ENCODE data around the gene B4GAT1.

Gene B4GAT1

GRCh38 chr11:66347425-66348276 is at the start of gene B4GAT1:
B4GAT1 (minus strand) TSS chr11:66347629; CDS start chr11:66347545, 84 bp downstream.
- H3K4me3 ChIP-seq (IDR thresholded peaks at IDR 0.05; ENCODE audit: insufficient read depth, low read depth, low read length) = no peak within 1 kb of the TSS
- TF ChIP-seq CTCF (conservative IDR thresholded peaks at IDR 0.05; ENCODE audit: low read depth, low read length) = no peak
- peak within 1 kb of the TSS; percentile 78 for H3K4me2 ChIP-seq
- no peaks in the 10 kb centered on the region for H3K27me3 ChIP-seq (ENCODE audit: insufficient read depth, low read depth)
- peaks cover 18% of the 10 kb centered on the region; the same call in 1 of the 2 replicates for H3K79me2 ChIP-seq (ENCODE audit: insufficient read depth, low read depth)
- peaks cover 20% of the 10 kb centered on the region for H3K4me1 ChIP-seq (ENCODE audit: low read depth, poor library complexity, severe bottlenecking)
- peak within 1 kb of the TSS; percentile 92 for H2AFZ ChIP-seq (ENCODE audit: low read depth)
- no peaks in the 10 kb centered on the region; the same call in 1 of the 2 replicates for H3K36me3 ChIP-seq (ENCODE audit: insufficient read depth)
- H3K9ac ChIP-seq = peak within 1 kb of the TSS; percentile 46; the same call in 1 of the 2 replicates
- H4K20me1 ChIP-seq (ENCODE audit: insufficient read depth) = no peaks in the 10 kb centered on the region
- peak within 1 kb of the TSS; percentile 43; the same call in 1 of the 2 replicates for H3K27ac ChIP-seq

- no peaks in the 10 kb centered on the region for H3K36me3 ChIP-seq (ENCODE audit: insufficient read depth)
- H3K4me3 ChIP-seq (IDR thresholded peaks at IDR 0.05; ENCODE audit: insufficient read depth, low read depth, low read length) = no peak overlapping the region
Measured at GRCh38 chr11:66393954-66394353, 46.5 kb upstream of the B4GAT1 start.

DNA sequence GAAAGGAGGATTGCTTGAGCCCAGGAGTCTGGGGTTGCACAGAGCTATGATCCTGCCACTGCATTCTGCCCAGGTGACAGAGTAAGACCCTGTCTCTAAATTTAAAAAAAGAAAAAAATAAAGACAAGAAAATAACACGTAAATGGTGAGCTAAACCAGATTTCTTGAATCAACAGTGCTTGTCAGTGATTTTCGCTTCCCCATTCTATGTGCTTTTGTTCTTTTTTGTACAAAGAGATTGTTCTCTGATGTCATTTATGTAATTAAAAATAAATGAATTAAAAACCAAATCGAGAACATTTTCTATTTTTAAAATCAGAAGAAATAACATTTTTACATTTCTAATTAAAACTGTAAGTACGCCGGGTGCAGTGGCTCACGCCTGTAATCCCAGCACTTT is 43.9 kb upstream of the B4GAT1 start:
- Histone ChIP-seq H3K4me3 (IDR thresholded peaks at IDR 0.05; ENCODE audit: insufficient read depth, low read depth, low read length) (no peak overlapping the region), H3K36me3 (ENCODE audit: insufficient read depth) (no peaks in the 10 kb centered on the region), H3K4me1 (ENCODE audit: low read depth, poor library complexity, severe bottlenecking) (peaks cover 4% of the 10 kb centered on the region), H3K9ac (no peak overlapping the region), H3K27ac (no peak overlapping the region), H4K20me1 (ENCODE audit: insufficient read depth) (no peaks in the 10 kb centered on the region), H2AFZ (ENCODE audit: low read depth) (no peak overlapping the region), H3K4me2 (no peak overlapping the region), H3K27me3 (ENCODE audit: insufficient read depth, low read depth) (peaks cover 32% of the 10 kb centered on the region; the same call in 1 of the 2 replicates), H3K79me2 (ENCODE audit: insufficient read depth, low read depth) (no peaks in the 10 kb centered on the region)
- TF ChIP-seq CTCF (conservative IDR thresholded peaks at IDR 0.05; ENCODE audit: low read depth, low read length) = no peak

More at GRCh38 chr11:66393954-66394353, 46.5 kb upstream of the B4GAT1 start:
- H2AFZ ChIP-seq (ENCODE audit: low read depth) = no peak overlapping the region
- no peak overlapping the region for H3K9ac ChIP-seq
- no peak overlapping the region for H3K4me2 ChIP-seq
- no peaks in the 10 kb centered on the region for H3K79me2 ChIP-seq (ENCODE audit: insufficient read depth, low read depth)
- no peak for TF ChIP-seq CTCF (conservative IDR thresholded peaks at IDR 0.05; ENCODE audit: low read depth, low read length)
- no peaks in the 10 kb centered on the region for H3K4me1 ChIP-seq (ENCODE audit: low read depth, poor library complexity, severe bottlenecking)
- H4K20me1 ChIP-seq (ENCODE audit: insufficient read depth) = no peaks in the 10 kb centered on the region
- H3K27me3 ChIP-seq (ENCODE audit: insufficient read depth, low read depth) = peaks cover 22% of the 10 kb centered on the region; the same call in 1 of the 2 replicates
- H3K27ac ChIP-seq = no peak overlapping the region

DNA sequence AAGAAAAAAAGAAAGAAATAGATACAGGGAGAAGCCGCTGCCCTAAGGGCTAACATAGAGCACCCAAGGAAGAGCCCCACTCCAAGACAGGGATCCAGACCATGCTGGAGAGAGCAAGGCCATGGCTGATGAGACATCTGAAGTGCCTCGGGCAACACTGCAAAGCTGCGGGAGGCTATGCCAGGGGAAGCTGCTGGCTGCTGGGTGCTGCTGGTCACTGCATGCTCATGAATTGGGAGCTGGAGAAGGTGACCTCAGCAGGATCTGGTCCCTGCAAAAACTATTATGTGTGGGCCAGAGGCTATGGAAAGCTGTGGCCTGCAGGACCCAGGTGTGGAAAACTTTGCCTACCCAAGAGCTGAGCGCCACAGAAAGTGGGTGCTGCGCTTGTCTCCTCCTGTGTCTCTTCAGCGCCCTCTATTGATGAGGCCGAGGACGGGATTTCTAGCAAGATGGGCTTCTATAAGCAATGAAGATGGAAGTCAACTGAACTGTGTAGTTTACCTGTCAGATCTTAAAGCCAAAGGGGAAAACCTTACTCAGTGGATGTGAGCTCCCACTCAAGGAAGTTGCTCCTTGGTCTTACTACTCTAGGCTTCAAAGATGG is 41.5 kb upstream of the B4GAT1 start:
- no peak overlapping the region for H3K9ac ChIP-seq
- H3K36me3 ChIP-seq (ENCODE audit: insufficient read depth) = no peaks in the 10 kb centered on the region
- no peaks in the 10 kb centered on the region for H4K20me1 ChIP-seq (ENCODE audit: insufficient read depth)
- no peak overlapping the region for H2AFZ ChIP-seq (ENCODE audit: low read depth)
- H3K27me3 ChIP-seq (ENCODE audit: insufficient read depth, low read depth) = peaks cover 30% of the 10 kb centered on the region; the same call in 1 of the 2 replicates
- H3K4me3 ChIP-seq (IDR thresholded peaks at IDR 0.05; ENCODE audit: insufficient read depth, low read depth, low read length) = no peak overlapping the region
- no peaks in the 10 kb centered on the region for H3K79me2 ChIP-seq (ENCODE audit: insufficient read depth, low read depth)
- no peak overlapping the region for H3K4me2 ChIP-seq
- H3K4me1 ChIP-seq (ENCODE audit: low read depth, poor library complexity, severe bottlenecking) = peaks cover 11% of the 10 kb centered on the region
- no peak overlapping the region for H3K27ac ChIP-seq
- peak; percentile 80 for TF ChIP-seq CTCF (conservative IDR thresholded peaks at IDR 0.05; ENCODE audit: low read depth, low read length)
